ACC112 (cell line): ENCODE measurements around the gene RFTN2.
A peak's percentile ranks its signal among the peaks of the same experiment; 100 is the strongest.
"Not testable (repeated sequence)": the region's sequence is repeated elsewhere in the genome, so short reads cannot be mapped to it uniquely, and the experiment has no call there.

Experiments used
- H2AFZ ChIP-seq: fragments of 200-600 bp; sonication (generic); one replicate; pipeline ENCODE4 v1.6.0; 2017; ENCODE audit warnings: antibody characterized with exemption, low read length; ENCODE audit not compliant: unreplicated experiment
- H3K27ac ChIP-seq: fragments of 200-600 bp; sonication (generic); 2 replicates; pipeline ENCODE4 v1.5.1; 2014; ENCODE audit warnings: low read depth, mild to moderate bottlenecking, antibody characterized with exemption, low read length, moderate library complexity
- H3K27me3 ChIP-seq: fragments of 200-600 bp; sonication (generic); 2 replicates; pipeline ENCODE4 v1.6.1; 2014; ENCODE audit warnings: mild to moderate bottlenecking, antibody characterized with exemption, low read length, moderate library complexity, mixed read lengths; ENCODE audit not compliant: insufficient read depth
- H3K36me3 ChIP-seq: fragments of 200-600 bp; sonication (generic); 2 replicates; pipeline ENCODE4 v1.6.1; 2016; ENCODE audit warnings: mild to moderate bottlenecking, antibody characterized with exemption, low read length, moderate library complexity, mixed read lengths; ENCODE audit not compliant: insufficient read depth
- H3K4me1 ChIP-seq: fragments of 200-600 bp; sonication (generic); one replicate; pipeline ENCODE4 v1.6.1; 2016; ENCODE audit warnings: low read length, mixed read lengths; ENCODE audit not compliant: insufficient read depth, unreplicated experiment, control insufficient read depth
- H3K4me3 ChIP-seq: fragments of 200-600 bp; sonication (generic); 2 replicates; pipeline ENCODE4 v1.5.1; 2014; ENCODE audit warnings: mild to moderate bottlenecking, low read depth, low read length
- H3K79me2 ChIP-seq: fragments of 200-600 bp; sonication (generic); one replicate; pipeline ENCODE4 v1.6.0; 2016; ENCODE audit warnings: low read length; ENCODE audit not compliant: control insufficient read depth, unreplicated experiment, insufficient read depth

The RFTN2 gene

GRCh38 chr2:197675246-197675645 is at the start of gene RFTN2:
TSS of gene RFTN2 (minus strand) at chr2:197675587. CDS start at chr2:197675458, 129 bp downstream.
- peaks cover 26% of the 10 kb centered on the region for H3K4me1 ChIP-seq
- peak within 1 kb of the TSS; percentile 78 for H3K4me3 ChIP-seq
- H3K27me3 ChIP-seq: no peaks in the 10 kb centered on the region
- no peaks in the 10 kb centered on the region for H3K79me2 ChIP-seq
- peak within 1 kb of the TSS; percentile 66 for H2AFZ ChIP-seq
- H3K27ac ChIP-seq: peak within 1 kb of the TSS; percentile 38
- H3K36me3 ChIP-seq: no peaks in the 10 kb centered on the region

GRCh38 chr2:197717863-197718262 is 42.5 kb upstream of the RFTN2 start:
- Histone ChIP-seq H3K27ac (no peak overlapping the region), H3K79me2 (no peaks in the 10 kb centered on the region), H2AFZ (no peak overlapping the region), H3K4me3 (no peak overlapping the region), H3K4me1 (no peaks in the 10 kb centered on the region), H3K27me3 (no peaks in the 10 kb centered on the region), H3K36me3 (no peaks in the 10 kb centered on the region; the same call in 1 of the 2 replicates)

GRCh38 chr2:197713271-197713670 is 37.9 kb upstream of the RFTN2 start:
- Histone ChIP-seq H3K79me2 (peaks cover 23% of the 10 kb centered on the region), H3K27me3 (no peaks in the 10 kb centered on the region), H2AFZ (no peak overlapping the region), H3K4me3 (no peak overlapping the region), H3K4me1 (peaks cover 14% of the 10 kb centered on the region), H3K36me3 (peaks cover 3% of the 10 kb centered on the region), H3K27ac (no peak overlapping the region)

- H3K27me3 ChIP-seq: no peaks in the 10 kb centered on the region
- H3K27ac ChIP-seq: no peak overlapping the region
- H3K79me2 ChIP-seq: peaks cover 36% of the 10 kb centered on the region
- peaks cover 14% of the 10 kb centered on the region for H3K4me1 ChIP-seq
- no peak overlapping the region for H3K4me3 ChIP-seq
- peaks cover 3% of the 10 kb centered on the region for H3K36me3 ChIP-seq
- no peak overlapping the region for H2AFZ ChIP-seq
Observed at GRCh38 chr2:197711578-197711977, 36.2 kb upstream of the RFTN2 start.

GRCh38 chr2:197710424-197711042 is 35.1 kb upstream of the RFTN2 start:
- H2AFZ ChIP-seq: no peak overlapping the region
- H3K27ac ChIP-seq: no peak overlapping the region
- H3K4me1 ChIP-seq: peaks cover 14% of the 10 kb centered on the region
- H3K4me3 ChIP-seq: no peak overlapping the region
- peaks cover 3% of the 10 kb centered on the region for H3K36me3 ChIP-seq
- peaks cover 47% of the 10 kb centered on the region for H3K79me2 ChIP-seq
- no peaks in the 10 kb centered on the region for H3K27me3 ChIP-seq

GRCh38 chr2:197709140-197709539 is 33.8 kb upstream of the RFTN2 start:
- Histone ChIP-seq H3K79me2 (peaks cover 47% of the 10 kb centered on the region), H3K4me1 (peaks cover 14% of the 10 kb centered on the region), H3K4me3 (peak overlapping the region; percentile 83; the same call in 1 of the 2 replicates)
- H3K36me3 ChIP-seq, H3K27ac ChIP-seq, H2AFZ ChIP-seq, H3K27me3 ChIP-seq: not testable (repeated sequence)

- H3K4me3 ChIP-seq: peak overlapping the region; percentile 83
- H2AFZ ChIP-seq: no peak overlapping the region
- peak overlapping the region; percentile 7; the same call in 1 of the 2 replicates for H3K27ac ChIP-seq
- peaks cover 47% of the 10 kb centered on the region for H3K79me2 ChIP-seq
- H3K4me1 ChIP-seq: peaks cover 14% of the 10 kb centered on the region
- H3K27me3 ChIP-seq: no peaks in the 10 kb centered on the region
- peaks cover 3% of the 10 kb centered on the region; the same call in 1 of the 2 replicates for H3K36me3 ChIP-seq
Observed at GRCh38 chr2:197708331-197708730, 32.9 kb upstream of the RFTN2 start.

- peak overlapping the region; percentile 83 for H3K4me3 ChIP-seq
- H3K27ac ChIP-seq: no peak overlapping the region; the same call in 1 of the 2 replicates
- H3K79me2 ChIP-seq: peaks cover 47% of the 10 kb centered on the region
- peaks cover 3% of the 10 kb centered on the region; the same call in 1 of the 2 replicates for H3K36me3 ChIP-seq
- H3K4me1 ChIP-seq: peaks cover 14% of the 10 kb centered on the region
- no peaks in the 10 kb centered on the region for H3K27me3 ChIP-seq
- no peak overlapping the region for H2AFZ ChIP-seq
Observed at GRCh38 chr2:197707316-197708213, 32.2 kb upstream of the RFTN2 start.

GRCh38 chr2:197706839-197707207 is 31.4 kb upstream of the RFTN2 start:
- no peak overlapping the region for H2AFZ ChIP-seq
- H3K79me2 ChIP-seq: peaks cover 47% of the 10 kb centered on the region
- peak overlapping the region; percentile 83 for H3K4me3 ChIP-seq
- H3K4me1 ChIP-seq: peaks cover 14% of the 10 kb centered on the region
- H3K36me3 ChIP-seq: peaks cover 3% of the 10 kb centered on the region; the same call in 1 of the 2 replicates
- no peak overlapping the region for H3K27ac ChIP-seq
- no peaks in the 10 kb centered on the region for H3K27me3 ChIP-seq

- H3K27ac ChIP-seq: no peak overlapping the region
- peak overlapping the region; percentile 78 for H2AFZ ChIP-seq
- H3K27me3 ChIP-seq: no peaks in the 10 kb centered on the region
- peak overlapping the region; percentile 83 for H3K4me3 ChIP-seq
- no peaks in the 10 kb centered on the region for H3K36me3 ChIP-seq
- H3K4me1 ChIP-seq: peaks cover 10% of the 10 kb centered on the region
- H3K79me2 ChIP-seq: peaks cover 47% of the 10 kb centered on the region
Observed at GRCh38 chr2:197705912-197706838, 30.8 kb upstream of the RFTN2 start.
